Parathyroid adenoma (tissue), 2 donors: ENCODE measurements around the gene SLC25A2.
A peak's percentile ranks its signal among the peaks of the same experiment; 100 is the strongest.
"Not testable (repeated sequence)": the region's sequence is repeated elsewhere in the genome, so short reads cannot be mapped to it uniquely, and the experiment has no call there.

Experiments
- H2AFZ ChIP-seq: fragments of 300-600 bp; sonication (generic); one replicate; pipeline ENCODE4 v1.7.0; 2017; ENCODE audit warnings: antibody characterized with exemption, mild to moderate bottlenecking
- H3K27ac ChIP-seq: fragments of 300-600 bp; sonication (generic); one replicate; pipeline ENCODE4 v1.7.0; 2017
- H3K27me3 ChIP-seq: fragments of 300-600 bp; sonication (generic); one replicate; pipeline ENCODE4 v1.7.0; 2017; ENCODE audit warnings: low read length; ENCODE audit not compliant: control insufficient read depth, insufficient read depth
- H3K36me3 ChIP-seq: fragments of 300-600 bp; sonication (generic); one replicate; pipeline ENCODE4 v1.7.0; 2017; ENCODE audit warnings: low read length; ENCODE audit not compliant: control insufficient read depth, insufficient read depth
- H3K4me1 ChIP-seq: fragments of 300-600 bp; sonication (generic); one replicate; pipeline ENCODE4 v1.7.0; 2017; ENCODE audit warnings: control low read depth
- H3K4me2 ChIP-seq: fragments of 300-600 bp; sonication (generic); one replicate; pipeline ENCODE4 v1.7.0; 2017; ENCODE audit warnings: low read length
- H3K4me3 ChIP-seq: fragments of 300-600 bp; sonication (generic); one replicate; pipeline ENCODE4 v1.7.0; 2017; ENCODE audit warnings: low read depth, low read length
- H3K79me2 ChIP-seq: fragments of 300-600 bp; sonication (generic); one replicate; pipeline ENCODE4 v1.7.0; 2017; ENCODE audit warnings: control low read depth
- H3K9ac ChIP-seq: fragments of 300-600 bp; sonication (generic); one replicate; pipeline ENCODE4 v1.7.0; 2017; ENCODE audit warnings: mild to moderate bottlenecking
- H3K9me3 ChIP-seq: fragments of 300-600 bp; sonication (generic); one replicate; pipeline ENCODE4 v1.7.0; 2017; ENCODE audit warnings: low read length; ENCODE audit not compliant: control insufficient read depth
- CTCF ChIP-seq: fragments of 300-600 bp; sonication (generic); IDR thresholded peaks from one replicate; pipeline ENCODE4 v1.7.0; 2017; ENCODE audit warnings: antibody characterized with exemption, mild to moderate bottlenecking
- donor health status: primary hyperparathyroidism.

The SLC25A2 gene

GRCh38 chr5:141320225-141321169 lies 16.6 kb upstream of the SLC25A2 start, which contains the start of gene TAF7:
Gene TAF7, minus strand, starts transcription at chr5:141320784. Its CDS starts 740 bp downstream, at chr5:141320044.
- peak within 1 kb of the TSS; percentile 97 for H3K4me3 ChIP-seq

GRCh38 chr5:141319699-141320098 lies 15.8 kb upstream of the SLC25A2 start:
- peaks cover 5% of the 10 kb centered on the region for H3K4me1 ChIP-seq
- H3K79me2 ChIP-seq = peaks cover 13% of the 10 kb centered on the region
- H3K27ac ChIP-seq = peak overlapping the region; percentile 96
- peaks cover 30% of the 10 kb centered on the region for H3K9me3 ChIP-seq
- peak overlapping the region; percentile 97 for H3K4me3 ChIP-seq
- H2AFZ ChIP-seq = no peak overlapping the region
- no peak overlapping the region for H3K9ac ChIP-seq
- no peak for TF ChIP-seq CTCF
- peak overlapping the region; percentile 96 for H3K4me2 ChIP-seq
- no peaks in the 10 kb centered on the region for H3K27me3 ChIP-seq
- peaks cover 41% of the 10 kb centered on the region for H3K36me3 ChIP-seq

More at GRCh38 chr5:141320225-141321169, 16.6 kb upstream of the SLC25A2 start, which contains the start of gene TAF7:
- H2AFZ ChIP-seq = peak within 1 kb of the TSS; percentile 81
- H3K79me2 ChIP-seq = peaks cover 13% of the 10 kb centered on the region
- H3K9me3 ChIP-seq = peaks cover 30% of the 10 kb centered on the region
- H3K27ac ChIP-seq = peak within 1 kb of the TSS; percentile 96
- H3K4me2 ChIP-seq = peak within 1 kb of the TSS; percentile 96
- peak; percentile 96 for TF ChIP-seq CTCF
- no peaks in the 10 kb centered on the region for H3K27me3 ChIP-seq
- peaks cover 41% of the 10 kb centered on the region for H3K36me3 ChIP-seq
- H3K9ac ChIP-seq = peak within 1 kb of the TSS; percentile 87
- H3K4me1 ChIP-seq = peaks cover 5% of the 10 kb centered on the region

- Histone ChIP-seq H2AFZ (no peak overlapping the region), H3K27ac (no peak overlapping the region), H3K4me1 (peaks cover 5% of the 10 kb centered on the region), H3K36me3 (peaks cover 41% of the 10 kb centered on the region), H3K9ac (no peak overlapping the region), H3K4me2 (no peak overlapping the region), H3K9me3 (peaks cover 30% of the 10 kb centered on the region), H3K4me3 (no peak overlapping the region), H3K79me2 (peaks cover 13% of the 10 kb centered on the region), H3K27me3 (no peaks in the 10 kb centered on the region)
- no peak for TF ChIP-seq CTCF
Measured at GRCh38 chr5:141319202-141319601, 15.4 kb upstream of the SLC25A2 start.

- H3K4me2 ChIP-seq = not testable (repeated sequence)
Measured at GRCh38 chr5:141316963-141317362, 13.1 kb upstream of the SLC25A2 start.

GRCh38 chr5:141313711-141314110 lies 9.9 kb upstream of the SLC25A2 start:
- Histone ChIP-seq H3K27ac (no peak overlapping the region), H3K4me2 (no peak overlapping the region), H3K27me3 (no peaks in the 10 kb centered on the region), H3K79me2 (peaks cover 2% of the 10 kb centered on the region), H3K9me3 (peaks cover 14% of the 10 kb centered on the region), H3K36me3 (peaks cover 21% of the 10 kb centered on the region), H3K9ac (no peak overlapping the region), H2AFZ (no peak overlapping the region), H3K4me3 (no peak overlapping the region), H3K4me1 (no peaks in the 10 kb centered on the region)
- no peak for TF ChIP-seq CTCF

More at GRCh38 chr5:141316963-141317362, 13.1 kb upstream of the SLC25A2 start:
- H3K36me3 ChIP-seq = peaks cover 41% of the 10 kb centered on the region
- H3K27me3 ChIP-seq, H3K4me3 ChIP-seq, H3K4me1 ChIP-seq, H2AFZ ChIP-seq, H3K9ac ChIP-seq, H3K27ac ChIP-seq: not testable (repeated sequence)
- H3K79me2 ChIP-seq = peaks cover 13% of the 10 kb centered on the region
- H3K9me3 ChIP-seq = peaks cover 33% of the 10 kb centered on the region
